Osteocyte (in vitro differentiated cells): ENCODE measurements around the gene TMED1. TPM values are rescaled to one million over a fixed set of nuclear protein-coding genes. Genes with fewer than 3 reads are reported as not detected.
A peak's percentile ranks its signal among the peaks of the same experiment; 100 is the strongest.

Experiments
- DNase-seq: peaks from one replicate; pipeline ENCODE4 v3.0.0; 2021; ENCODE audit warnings: mixed read lengths; ENCODE audit not compliant: unreplicated experiment; ENCODE audit errors: extremely low spot score
- H3K27ac Mint-ChIP-seq: one replicate; pipeline ENCODE4 v1.8.0; 2021; ENCODE audit warnings: mild to moderate bottlenecking, mixed read lengths; ENCODE audit not compliant: unreplicated experiment
- H3K27me3 Mint-ChIP-seq: one replicate; pipeline ENCODE4 v1.8.0; 2021; ENCODE audit warnings: mixed read lengths; ENCODE audit not compliant: unreplicated experiment
- H3K36me3 Mint-ChIP-seq: one replicate; pipeline ENCODE4 v1.8.0; 2021; ENCODE audit warnings: mixed read lengths; ENCODE audit not compliant: unreplicated experiment
- H3K4me1 Mint-ChIP-seq: one replicate; pipeline ENCODE4 v1.8.0; 2021; ENCODE audit warnings: mixed read lengths; ENCODE audit not compliant: unreplicated experiment
- H3K4me3 Mint-ChIP-seq: one replicate; pipeline ENCODE4 v1.8.0; 2021; ENCODE audit warnings: mild to moderate bottlenecking, moderate library complexity, mixed read lengths; ENCODE audit not compliant: unreplicated experiment
- H3K9me3 Mint-ChIP-seq: one replicate; pipeline ENCODE4 v1.8.0; 2021; ENCODE audit warnings: mixed read lengths; ENCODE audit not compliant: unreplicated experiment
- total RNA-seq: library from RNA; stranded (reverse); gene quantifications from 2 replicates; pipeline ENCODE4 v1.2.1, GENCODE V29; 2021
- TF ChIP-seq, protein P1 (sequence below): fragments of 200-600 bp; sonication (generic); IDR thresholded peaks from 2 replicates; pipeline ENCODE4 v1.5.0; 2021; ENCODE audit warnings: antibody characterized with exemption, mild to moderate bottlenecking, moderate library complexity

The TMED1 gene
- total RNA-seq, 1 donor from 2014 or later = 35.5 TPM

GRCh38 chr19:10868872-10869547 is 33.0 kb upstream of the TMED1 start:
- no peak for DNase-seq
- Mint-ChIP-seq H3K4me1 (peaks cover 24% of the 10 kb centered on the region), H3K27ac (no peak overlapping the region)

DNA sequence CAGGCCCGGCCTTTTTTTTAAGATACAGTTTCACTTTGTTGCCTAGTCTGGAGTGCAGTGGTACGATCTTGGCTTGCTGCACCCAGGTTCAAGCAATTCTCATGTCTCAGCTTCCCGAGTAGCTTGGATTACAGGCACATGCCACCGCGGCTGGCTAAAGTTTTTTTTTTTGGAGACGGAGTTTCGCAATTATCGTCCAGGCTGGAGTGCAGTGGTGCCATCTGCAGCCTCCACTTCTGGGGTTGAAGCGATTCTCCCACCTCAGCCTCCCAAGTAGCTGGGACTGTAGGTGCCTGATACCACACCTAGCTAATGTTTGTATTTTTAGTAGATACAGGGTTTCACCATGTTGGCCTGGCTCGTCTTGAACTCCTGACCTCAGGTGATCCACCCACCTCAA is 30.5 kb upstream of the TMED1 start:
- H3K27me3 Mint-ChIP-seq = no peaks in the 10 kb centered on the region
- H3K9me3 Mint-ChIP-seq = no peaks in the 10 kb centered on the region
- TF ChIP-seq, protein P1, sequence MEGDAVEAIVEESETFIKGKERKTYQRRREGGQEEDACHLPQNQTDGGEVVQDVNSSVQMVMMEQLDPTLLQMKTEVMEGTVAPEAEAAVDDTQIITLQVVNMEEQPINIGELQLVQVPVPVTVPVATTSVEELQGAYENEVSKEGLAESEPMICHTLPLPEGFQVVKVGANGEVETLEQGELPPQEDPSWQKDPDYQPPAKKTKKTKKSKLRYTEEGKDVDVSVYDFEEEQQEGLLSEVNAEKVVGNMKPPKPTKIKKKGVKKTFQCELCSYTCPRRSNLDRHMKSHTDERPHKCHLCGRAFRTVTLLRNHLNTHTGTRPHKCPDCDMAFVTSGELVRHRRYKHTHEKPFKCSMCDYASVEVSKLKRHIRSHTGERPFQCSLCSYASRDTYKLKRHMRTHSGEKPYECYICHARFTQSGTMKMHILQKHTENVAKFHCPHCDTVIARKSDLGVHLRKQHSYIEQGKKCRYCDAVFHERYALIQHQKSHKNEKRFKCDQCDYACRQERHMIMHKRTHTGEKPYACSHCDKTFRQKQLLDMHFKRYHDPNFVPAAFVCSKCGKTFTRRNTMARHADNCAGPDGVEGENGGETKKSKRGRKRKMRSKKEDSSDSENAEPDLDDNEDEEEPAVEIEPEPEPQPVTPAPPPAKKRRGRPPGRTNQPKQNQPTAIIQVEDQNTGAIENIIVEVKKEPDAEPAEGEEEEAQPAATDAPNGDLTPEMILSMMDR = no peak
- no peaks in the 10 kb centered on the region for H3K36me3 Mint-ChIP-seq
- no peak for DNase-seq
- H3K27ac Mint-ChIP-seq = no peak overlapping the region
- no peak overlapping the region for H3K4me3 Mint-ChIP-seq
- peaks cover 22% of the 10 kb centered on the region for H3K4me1 Mint-ChIP-seq

More at GRCh38 chr19:10868872-10869547, 33.0 kb upstream of the TMED1 start:
- no peaks in the 10 kb centered on the region for H3K36me3 Mint-ChIP-seq
- no peak overlapping the region for H3K4me3 Mint-ChIP-seq
- no peaks in the 10 kb centered on the region for H3K9me3 Mint-ChIP-seq
- TF ChIP-seq, protein P1 = no peak
- H3K27me3 Mint-ChIP-seq = no peaks in the 10 kb centered on the region

- Mint-ChIP-seq H3K4me1 (peaks cover 15% of the 10 kb centered on the region), H3K27ac (peak overlapping the region; percentile 36), H3K4me3 (peak overlapping the region; percentile 44), H3K9me3 (no peaks in the 10 kb centered on the region), H3K27me3 (no peaks in the 10 kb centered on the region), H3K36me3 (no peaks in the 10 kb centered on the region)
- DNase-seq = peak; percentile 95
- TF ChIP-seq, protein P1 = peak; percentile 94
Measured at GRCh38 chr19:10864538-10864899, 28.5 kb upstream of the TMED1 start.

DNA sequence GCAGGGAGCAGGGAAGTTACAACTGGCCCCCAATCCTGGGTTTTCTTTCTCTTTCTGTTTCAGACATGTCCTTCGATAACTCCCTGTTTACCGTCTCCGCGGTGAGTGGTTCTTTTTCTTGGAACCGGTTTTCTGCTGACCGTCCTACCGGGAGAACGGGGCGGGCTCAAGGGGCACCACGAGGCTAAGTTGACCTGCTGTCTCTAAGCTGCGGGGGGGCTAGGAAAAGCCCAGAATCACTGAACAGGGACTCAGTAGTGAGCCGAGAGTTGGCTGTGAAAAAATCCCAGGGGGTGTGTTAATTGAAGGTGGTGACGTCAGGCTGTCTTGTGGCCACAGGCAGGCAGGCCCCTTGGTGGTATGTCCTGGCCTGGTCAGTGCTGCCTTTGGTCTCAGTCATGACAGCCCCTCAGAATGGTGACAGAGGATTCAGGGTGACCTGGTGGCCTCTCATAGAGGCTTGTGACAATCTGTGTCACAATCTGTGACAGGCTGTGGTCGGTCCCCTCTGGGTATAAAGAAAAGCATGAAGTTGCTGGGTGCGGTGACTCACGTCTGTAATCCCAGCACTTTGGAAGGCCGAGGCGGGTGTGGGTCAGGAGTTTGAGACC is 27.2 kb upstream of the TMED1 start:
- H3K4me3 Mint-ChIP-seq = no peak overlapping the region
- TF ChIP-seq, protein P1 = no peak
- peak overlapping the region; percentile 65 for H3K27ac Mint-ChIP-seq
- H3K27me3 Mint-ChIP-seq = no peaks in the 10 kb centered on the region
- no peaks in the 10 kb centered on the region for H3K9me3 Mint-ChIP-seq
- no peaks in the 10 kb centered on the region for H3K36me3 Mint-ChIP-seq
- DNase-seq = no peak
- H3K4me1 Mint-ChIP-seq = peaks cover 15% of the 10 kb centered on the region

GRCh38 chr19:10862561-10863106 is 26.6 kb upstream of the TMED1 start:
- TF ChIP-seq, protein P1 = no peak
- Mint-ChIP-seq H3K4me1 (peaks cover 15% of the 10 kb centered on the region), H3K27ac (peak overlapping the region; percentile 65), H3K4me3 (no peak overlapping the region), H3K36me3 (no peaks in the 10 kb centered on the region), H3K27me3 (no peaks in the 10 kb centered on the region), H3K9me3 (no peaks in the 10 kb centered on the region)
- DNase-seq = no peak
